Measurements from ENCODE around the gene UNC5C. TPM values are rescaled to one million over a fixed set of nuclear protein-coding genes. Genes with fewer than 3 reads are reported as not detected.

UNC5C gene
- total and polyA plus RNA-seq, 2 donors (not counting 1 experiment from before 2014, with no cell fraction given) = 2.0 to 11.6 TPM

DNA sequence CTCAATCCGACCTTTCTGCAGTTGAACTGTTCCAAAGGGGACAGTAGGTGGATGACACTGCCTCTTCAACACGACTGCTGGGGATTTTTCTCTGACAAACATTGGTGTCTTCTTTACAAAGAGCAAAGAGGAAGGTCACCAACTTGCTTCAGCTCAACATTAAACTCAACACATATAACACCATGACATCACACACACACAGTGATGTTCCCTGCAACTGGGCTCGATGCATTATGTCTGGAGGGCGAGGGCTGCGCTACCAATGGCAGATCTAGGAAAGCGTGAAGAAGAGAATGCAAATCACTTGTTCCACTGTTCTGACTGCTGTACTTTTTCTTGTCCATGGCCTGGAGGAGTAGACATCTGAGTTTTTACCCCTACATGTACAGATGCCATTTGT, 385.9 kb downstream of the UNC5C start:
- Histone ChIP-seq H3K4me2 (ENCODE audit: extremely low read depth, insufficient read depth, low read length) (no peak overlapping the region), H3K9ac (ENCODE audit: insufficient read depth, low read length) (no peak overlapping the region), H3K27ac (ENCODE audit: insufficient read depth, low read length) (no peak overlapping the region), H3K9me3 (ENCODE audit: control insufficient read depth, insufficient read depth, low read depth, low read length) (no peaks in the 10 kb centered on the region), H3K4me3 (replicated peaks in 1 of 4; ENCODE audit: control extremely low read depth in 1 of 4, insufficient read depth in 1 of 4, low read depth in 3 of 4, low read length in 4 of 4) (no peak overlapping the region), H3K27me3 (ENCODE audit: control insufficient read depth, insufficient read depth, low read length) (no peaks in the 10 kb centered on the region), H4K20me1 (ENCODE audit: control insufficient read depth, extremely low read depth, insufficient read depth, low read length) (no peaks in the 10 kb centered on the region), H2AFZ (ENCODE audit: low read length) (no peak overlapping the region), H3K36me3 (ENCODE audit: control insufficient read depth, insufficient read depth, low read length) (no peaks in the 10 kb centered on the region), H3K79me2 (ENCODE audit: control insufficient read depth, insufficient read depth, low read length) (no peaks in the 10 kb centered on the region), H3K4me1 (ENCODE audit: control insufficient read depth, extremely low read depth, insufficient read depth, low read length) (no peaks in the 10 kb centered on the region)
- no peak for DNase-seq (ENCODE audit: low read depth in 2 of 2)
- no peak for TF ChIP-seq EZH2 (IDR thresholded peaks at IDR 0.05; ENCODE audit: low read length, missing control alignments)
- TF ChIP-seq, protein P1, sequence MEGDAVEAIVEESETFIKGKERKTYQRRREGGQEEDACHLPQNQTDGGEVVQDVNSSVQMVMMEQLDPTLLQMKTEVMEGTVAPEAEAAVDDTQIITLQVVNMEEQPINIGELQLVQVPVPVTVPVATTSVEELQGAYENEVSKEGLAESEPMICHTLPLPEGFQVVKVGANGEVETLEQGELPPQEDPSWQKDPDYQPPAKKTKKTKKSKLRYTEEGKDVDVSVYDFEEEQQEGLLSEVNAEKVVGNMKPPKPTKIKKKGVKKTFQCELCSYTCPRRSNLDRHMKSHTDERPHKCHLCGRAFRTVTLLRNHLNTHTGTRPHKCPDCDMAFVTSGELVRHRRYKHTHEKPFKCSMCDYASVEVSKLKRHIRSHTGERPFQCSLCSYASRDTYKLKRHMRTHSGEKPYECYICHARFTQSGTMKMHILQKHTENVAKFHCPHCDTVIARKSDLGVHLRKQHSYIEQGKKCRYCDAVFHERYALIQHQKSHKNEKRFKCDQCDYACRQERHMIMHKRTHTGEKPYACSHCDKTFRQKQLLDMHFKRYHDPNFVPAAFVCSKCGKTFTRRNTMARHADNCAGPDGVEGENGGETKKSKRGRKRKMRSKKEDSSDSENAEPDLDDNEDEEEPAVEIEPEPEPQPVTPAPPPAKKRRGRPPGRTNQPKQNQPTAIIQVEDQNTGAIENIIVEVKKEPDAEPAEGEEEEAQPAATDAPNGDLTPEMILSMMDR (conservative IDR thresholded peaks at IDR 0.05 in 1 of 2, IDR thresholded peaks at IDR 0.05 in 1 of 2; ENCODE audit: low read depth in 1 of 2, low read length in 2 of 2) = no peak

DNA sequence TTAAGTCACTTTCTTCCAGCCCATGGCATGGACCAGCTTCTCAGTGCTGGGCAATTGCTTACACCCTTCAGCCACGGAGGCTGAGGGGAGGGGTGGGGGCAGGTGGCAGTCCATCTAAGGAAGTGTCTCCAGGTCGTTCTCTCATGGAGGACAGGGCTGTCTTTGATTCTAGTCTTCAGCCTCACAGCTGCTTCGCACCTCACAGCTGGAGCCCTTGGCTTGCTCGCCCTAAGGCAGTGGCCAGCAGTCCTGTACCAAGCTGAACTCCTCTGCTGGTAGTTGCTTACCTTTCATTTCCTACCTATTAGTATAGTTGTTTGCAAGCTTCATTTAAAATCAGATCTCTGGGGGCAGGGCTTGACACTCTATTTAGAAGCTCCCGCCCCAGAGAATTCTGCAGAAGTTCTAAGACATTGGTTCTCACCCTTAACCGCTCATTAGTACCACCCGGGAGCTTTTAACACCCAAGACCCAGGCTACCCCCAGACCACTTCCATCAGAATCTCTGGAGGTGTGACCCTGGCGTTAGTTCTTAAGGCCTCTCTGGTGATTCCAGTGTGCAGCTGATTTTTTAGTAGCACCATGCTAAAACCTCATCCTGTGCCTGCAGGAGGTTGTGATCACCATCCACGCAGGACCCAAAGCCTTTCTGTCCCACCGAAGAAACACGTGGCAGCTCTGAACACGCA, 386.8 kb downstream of the UNC5C start:
- no peaks in the 10 kb centered on the region for H4K20me1 ChIP-seq (ENCODE audit: control insufficient read depth, extremely low read depth, insufficient read depth, low read length)
- no peaks in the 10 kb centered on the region for H3K36me3 ChIP-seq (ENCODE audit: control insufficient read depth, insufficient read depth, low read length)
- no peak for DNase-seq (ENCODE audit: low read depth in 2 of 2)
- no peaks in the 10 kb centered on the region for H3K9me3 ChIP-seq (ENCODE audit: control insufficient read depth, insufficient read depth, low read depth, low read length)
- no peak overlapping the region for H3K4me2 ChIP-seq (ENCODE audit: extremely low read depth, insufficient read depth, low read length)
- H3K79me2 ChIP-seq (ENCODE audit: control insufficient read depth, insufficient read depth, low read length) = no peaks in the 10 kb centered on the region
- no peaks in the 10 kb centered on the region for H3K27me3 ChIP-seq (ENCODE audit: control insufficient read depth, insufficient read depth, low read length)
- H2AFZ ChIP-seq (ENCODE audit: low read length) = no peak overlapping the region
- H3K9ac ChIP-seq (ENCODE audit: insufficient read depth, low read length) = no peak overlapping the region
- TF ChIP-seq, protein P1 (conservative IDR thresholded peaks at IDR 0.05 in 1 of 2, IDR thresholded peaks at IDR 0.05 in 1 of 2; ENCODE audit: low read depth in 1 of 2, low read length in 2 of 2) = no peak
- no peak for TF ChIP-seq EZH2 (IDR thresholded peaks at IDR 0.05; ENCODE audit: low read length, missing control alignments)
- no peaks in the 10 kb centered on the region for H3K4me1 ChIP-seq (ENCODE audit: control insufficient read depth, extremely low read depth, insufficient read depth, low read length)
- H3K4me3 ChIP-seq (replicated peaks in 1 of 4; ENCODE audit: control extremely low read depth in 1 of 4, insufficient read depth in 1 of 4, low read depth in 3 of 4, low read length in 4 of 4) = no peak overlapping the region
- no peak overlapping the region for H3K27ac ChIP-seq (ENCODE audit: insufficient read depth, low read length)

DNA sequence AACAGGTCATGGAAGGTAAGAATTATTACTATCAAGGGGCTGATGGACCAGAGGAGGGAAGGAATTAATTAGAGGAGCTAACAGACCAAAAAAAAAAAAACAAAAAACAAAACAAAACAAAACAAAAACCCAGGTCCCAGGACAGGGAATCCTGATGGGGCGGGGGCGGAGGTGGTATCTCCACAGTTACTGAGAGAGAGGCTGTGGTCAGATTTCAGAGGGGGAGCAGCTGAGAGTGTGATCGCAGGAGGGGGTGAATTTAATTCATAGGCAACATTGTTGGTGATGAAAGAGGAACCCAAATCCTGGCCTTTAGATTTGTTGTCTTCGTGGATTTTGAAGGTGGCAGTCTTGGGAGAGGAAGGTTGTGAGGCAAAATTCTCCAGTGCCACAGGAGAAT, 389.4 kb downstream of the UNC5C start:
- Histone ChIP-seq H3K4me1 (ENCODE audit: control insufficient read depth, extremely low read depth, insufficient read depth, low read length) (no peaks in the 10 kb centered on the region), H3K4me2 (ENCODE audit: extremely low read depth, insufficient read depth, low read length) (no peak overlapping the region), H3K9ac (ENCODE audit: insufficient read depth, low read length) (no peak overlapping the region), H2AFZ (ENCODE audit: low read length) (no peak overlapping the region), H3K36me3 (ENCODE audit: control insufficient read depth, insufficient read depth, low read length) (no peaks in the 10 kb centered on the region), H4K20me1 (ENCODE audit: control insufficient read depth, extremely low read depth, insufficient read depth, low read length) (no peaks in the 10 kb centered on the region), H3K79me2 (ENCODE audit: control insufficient read depth, insufficient read depth, low read length) (no peaks in the 10 kb centered on the region), H3K4me3 (replicated peaks in 1 of 4; ENCODE audit: control extremely low read depth in 1 of 4, insufficient read depth in 1 of 4, low read depth in 3 of 4, low read length in 4 of 4) (no peak overlapping the region), H3K9me3 (ENCODE audit: control insufficient read depth, insufficient read depth, low read depth, low read length) (no peaks in the 10 kb centered on the region), H3K27me3 (ENCODE audit: control insufficient read depth, insufficient read depth, low read length) (no peaks in the 10 kb centered on the region), H3K27ac (ENCODE audit: insufficient read depth, low read length) (no peak overlapping the region)
- TF ChIP-seq, protein P1 (conservative IDR thresholded peaks at IDR 0.05 in 1 of 2, IDR thresholded peaks at IDR 0.05 in 1 of 2; ENCODE audit: low read depth in 1 of 2, low read length in 2 of 2) = no peak
- TF ChIP-seq EZH2 (IDR thresholded peaks at IDR 0.05; ENCODE audit: low read length, missing control alignments) = no peak
- no peak for DNase-seq (ENCODE audit: low read depth in 2 of 2)

Data from fibroblast of lung (primary cell).